ENCODE results near the gene NKX1-1.
"Not testable (repeated sequence)": the region's sequence is repeated elsewhere in the genome, so short reads cannot be mapped to it uniquely, and the experiment has no call there.

The NKX1-1 gene

DNA sequence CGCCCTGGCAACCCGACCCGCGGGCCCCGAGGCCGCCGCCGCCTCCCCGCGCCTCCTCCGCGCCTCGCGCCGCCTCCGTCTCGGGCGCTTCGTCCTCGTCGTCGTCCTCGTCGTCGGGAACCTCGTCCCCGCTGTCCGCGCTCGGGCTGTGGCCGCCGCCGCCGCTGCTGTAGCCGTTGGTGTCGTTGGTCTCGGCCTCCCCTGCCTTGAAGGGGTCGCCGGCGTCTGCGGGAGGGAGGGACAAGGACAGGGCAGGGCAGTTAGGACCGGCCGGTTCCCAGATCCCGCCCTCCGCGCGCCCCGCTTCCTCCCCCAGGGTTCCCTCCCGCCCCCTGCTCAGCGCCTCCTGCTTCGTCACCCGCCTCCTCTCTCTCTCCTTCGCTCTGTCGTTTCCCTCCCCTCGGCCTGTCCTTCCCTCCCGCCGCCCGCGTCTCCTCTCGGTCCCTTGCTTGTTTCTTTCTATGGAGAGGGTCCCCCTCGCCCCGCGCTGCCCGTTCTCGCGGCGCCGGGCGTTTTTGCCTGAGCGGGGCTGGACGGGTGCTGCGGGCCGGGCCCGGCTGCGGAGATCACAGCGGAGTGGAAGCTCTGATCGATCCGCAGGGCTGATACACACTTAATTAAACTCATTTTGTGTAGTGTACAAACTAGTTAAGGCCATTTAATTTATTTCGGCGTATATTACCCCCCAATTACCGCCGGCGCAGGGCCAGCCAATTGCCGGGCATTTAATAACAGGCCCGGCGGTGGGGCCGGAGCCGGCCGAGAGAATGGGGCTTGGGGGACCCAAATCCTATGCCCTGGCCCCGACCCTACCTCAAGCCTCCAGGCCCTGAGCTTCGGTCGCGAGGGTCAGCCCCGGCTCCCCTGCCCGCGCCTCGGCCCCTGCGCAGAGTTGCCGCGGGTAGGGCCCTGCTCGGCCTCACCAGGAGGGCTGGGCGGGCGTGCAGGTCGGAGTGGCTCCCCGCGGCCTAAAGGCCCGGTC, 2.4 kb downstream of the NKX1-1 start:
- DNase-seq = no peak

DNA sequence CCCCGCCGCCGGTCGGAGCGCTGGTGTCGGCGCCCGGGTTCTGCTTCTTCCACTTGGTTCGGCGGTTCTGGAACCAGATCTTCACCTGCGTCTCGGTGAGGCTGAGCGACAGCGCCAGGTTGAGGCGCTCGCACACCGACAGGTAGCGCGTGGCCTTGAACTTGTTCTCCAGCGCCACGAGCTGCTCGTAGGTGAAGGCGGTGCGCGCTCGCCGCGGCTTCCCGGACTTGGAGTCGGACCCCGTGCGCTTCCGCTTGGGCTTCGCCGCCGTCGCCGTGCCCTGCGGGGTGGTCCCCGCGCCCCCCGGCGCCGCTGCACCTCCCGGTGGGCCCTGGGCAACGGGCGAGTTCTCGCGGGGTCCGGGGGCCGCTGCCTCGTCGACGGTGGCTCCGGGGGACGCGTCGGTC, 3.1 kb downstream of the NKX1-1 start:
- no peak for DNase-seq

DNA sequence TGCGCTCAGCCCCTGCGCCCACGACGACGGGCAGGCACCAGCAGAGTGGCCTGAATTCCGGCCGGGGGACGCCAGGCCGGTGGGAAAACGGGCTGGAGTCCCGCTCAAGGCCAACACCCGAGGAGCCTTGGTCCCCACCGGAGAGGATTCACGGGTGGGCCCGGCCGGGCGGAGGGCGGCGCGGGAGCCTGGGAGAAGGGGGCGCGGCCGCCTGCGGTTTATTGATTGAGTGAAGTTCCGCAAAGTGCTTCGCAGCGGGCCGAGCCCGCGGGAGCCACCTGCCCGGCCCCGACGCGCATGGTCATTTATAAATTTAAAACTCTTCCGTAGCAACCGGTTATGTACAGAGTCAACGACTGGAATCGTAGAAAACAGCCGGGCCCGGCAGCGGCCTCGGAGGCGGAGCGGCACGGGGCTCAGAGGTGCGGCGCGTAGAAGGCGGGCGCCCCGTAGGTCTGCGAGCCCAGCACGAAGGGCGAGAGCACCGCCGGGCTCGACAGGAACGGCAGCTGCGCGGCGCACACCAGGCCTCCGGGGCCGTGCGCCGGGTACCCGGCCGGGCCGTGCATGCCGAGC, 3.6 kb downstream of the NKX1-1 start:
- DNase-seq = no peak

DNA sequence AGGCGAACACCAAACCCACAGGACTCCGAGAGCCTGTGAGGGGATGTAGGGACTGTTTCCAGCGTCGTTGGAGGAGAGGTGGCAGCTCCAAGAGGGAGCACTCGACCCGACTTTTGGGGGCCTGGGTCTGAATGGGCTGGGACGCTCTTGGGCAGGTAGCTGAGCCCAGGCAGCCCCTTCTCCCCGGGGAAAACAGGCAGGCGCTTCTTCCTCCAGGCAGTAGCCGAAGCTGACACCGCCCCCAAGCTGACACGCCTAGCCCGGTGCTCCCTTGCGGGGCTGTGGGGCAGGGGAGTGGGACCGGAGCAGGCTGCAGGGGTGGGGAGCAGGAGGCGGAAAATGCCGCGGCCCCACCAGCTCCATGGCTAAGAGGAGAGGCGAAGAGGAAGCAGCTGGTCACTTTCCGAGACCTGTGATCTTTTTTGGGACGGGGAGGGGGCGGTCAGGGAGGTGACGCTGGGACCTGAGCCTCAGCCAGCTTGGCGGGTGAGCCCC, 4.2 kb downstream of the NKX1-1 start:
- DNase-seq = no peak

DNA sequence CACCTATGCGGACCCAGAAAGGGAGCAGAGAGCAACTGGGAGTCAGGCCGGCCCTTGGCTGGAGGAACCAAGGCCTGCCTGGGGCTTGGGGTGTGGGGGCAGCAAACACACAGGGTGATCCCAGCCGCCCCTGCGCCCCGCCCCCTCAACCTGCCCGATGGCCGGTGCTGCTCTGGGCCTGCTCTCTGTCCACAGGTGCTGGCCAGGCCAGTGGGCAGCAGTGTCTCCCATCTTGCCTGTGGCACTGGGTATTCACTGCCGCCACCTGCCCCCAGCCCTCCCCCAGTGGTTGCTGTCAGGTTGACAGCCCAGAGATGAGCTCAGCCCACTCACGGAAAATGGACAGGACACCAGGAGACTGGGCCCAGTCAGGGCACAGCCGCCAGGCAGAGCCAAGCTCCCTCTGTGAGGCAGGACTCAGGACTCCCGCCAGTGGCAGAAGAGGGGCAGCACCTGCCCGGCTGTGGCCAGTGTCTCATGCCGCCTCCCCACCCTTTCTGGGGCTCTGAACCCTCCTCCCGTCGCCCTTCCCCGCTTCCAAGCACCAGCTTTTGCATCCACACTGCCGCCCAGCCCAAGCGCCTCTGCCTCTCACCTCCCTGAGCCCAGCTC, 4.7 kb downstream of the NKX1-1 start:
- no peak for DNase-seq

DNA sequence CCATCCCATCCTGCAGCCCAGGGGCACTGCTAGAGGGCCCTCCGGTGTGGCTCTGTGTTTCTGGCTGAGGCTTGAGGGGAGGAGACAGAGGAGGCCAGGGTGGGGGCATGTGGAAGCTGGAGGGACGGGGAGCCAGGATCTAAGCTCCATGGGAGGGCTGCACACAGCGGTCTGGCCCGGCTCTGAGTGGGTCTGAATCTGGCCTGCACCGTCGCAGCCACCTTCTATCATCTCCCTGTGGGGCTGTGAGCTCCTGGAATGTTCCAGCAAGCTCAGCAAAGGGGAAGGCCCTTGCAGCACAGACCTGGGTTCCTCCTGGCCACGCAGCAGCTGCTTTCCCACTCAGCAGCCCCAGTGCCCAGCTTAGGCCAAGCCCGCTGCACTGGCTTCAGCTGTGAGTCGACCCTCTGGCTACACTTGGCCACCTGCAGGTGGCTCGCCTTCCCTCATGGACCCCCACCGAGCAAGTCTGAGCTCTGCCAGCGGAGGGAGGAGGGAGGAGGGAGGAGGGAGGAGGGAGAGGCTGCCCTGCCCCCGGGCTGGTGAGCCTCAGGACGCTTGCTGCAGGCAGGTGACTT, 5.3 kb downstream of the NKX1-1 start:
- DNase-seq = no peak

DNA sequence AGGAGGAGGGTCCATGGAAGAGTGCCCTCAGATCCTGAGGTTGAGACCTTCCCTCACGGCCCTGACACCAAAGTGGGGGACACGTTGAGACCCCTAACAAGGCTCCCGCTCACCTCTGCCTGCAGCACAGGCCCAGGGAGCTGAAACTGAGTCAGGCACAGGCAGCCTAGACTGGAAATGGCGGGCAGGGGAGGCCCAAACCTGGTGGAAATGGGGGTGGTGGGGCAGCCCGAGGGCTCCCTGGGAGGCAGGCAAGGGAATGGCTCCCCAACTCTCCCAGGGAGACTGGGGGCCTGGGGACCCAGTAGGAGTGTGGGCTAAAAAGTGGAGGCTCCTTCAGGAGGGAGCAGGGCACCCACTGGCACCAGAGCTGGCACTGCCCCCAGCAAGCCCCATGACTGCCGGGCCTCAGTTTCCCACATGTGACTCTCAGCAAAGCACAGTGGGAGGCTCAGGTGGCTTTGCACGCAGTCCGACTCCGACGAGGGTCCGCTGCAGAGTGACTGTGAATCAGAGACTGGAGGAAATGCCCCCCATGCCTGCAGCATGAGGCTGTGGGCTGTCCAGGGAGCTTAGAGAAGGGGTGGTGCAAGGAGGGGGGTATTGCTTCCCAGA, 5.9 kb downstream of the NKX1-1 start:
- no peak for DNase-seq

DNA sequence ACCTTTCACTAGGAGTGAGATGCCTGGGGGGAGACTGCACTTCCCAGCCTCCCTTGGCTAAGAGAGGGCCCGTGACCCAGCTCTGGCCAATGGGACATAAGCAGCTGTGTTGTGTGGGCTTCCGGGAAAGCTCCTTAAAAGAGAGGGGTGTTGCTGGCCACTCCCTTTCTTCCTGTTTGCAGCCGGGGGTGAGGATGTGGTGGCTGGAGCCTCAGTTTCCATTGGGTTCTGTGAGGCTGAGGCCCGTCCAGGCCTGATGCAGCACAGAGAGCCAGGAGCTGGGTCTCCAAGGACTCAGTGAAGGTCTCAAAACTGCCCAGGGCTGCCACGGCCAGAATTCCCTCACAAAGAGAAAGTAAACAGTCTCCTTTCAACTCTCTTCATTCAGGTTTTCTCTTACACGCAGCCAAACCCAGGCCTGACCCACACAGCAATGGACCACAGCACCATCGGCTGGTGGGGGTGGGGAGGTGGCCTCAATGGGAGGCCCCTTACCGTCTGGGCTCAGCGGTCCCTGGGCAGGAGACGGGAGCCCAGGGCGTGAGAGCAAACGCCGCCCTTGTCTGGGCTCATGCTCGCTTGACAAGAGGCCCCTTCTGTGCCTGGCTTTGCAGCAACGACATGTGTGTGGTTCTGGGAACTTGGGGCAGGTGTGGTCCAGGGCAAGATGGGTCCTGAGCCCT, 6.6 kb downstream of the NKX1-1 start:
- no peak for DNase-seq

DNA sequence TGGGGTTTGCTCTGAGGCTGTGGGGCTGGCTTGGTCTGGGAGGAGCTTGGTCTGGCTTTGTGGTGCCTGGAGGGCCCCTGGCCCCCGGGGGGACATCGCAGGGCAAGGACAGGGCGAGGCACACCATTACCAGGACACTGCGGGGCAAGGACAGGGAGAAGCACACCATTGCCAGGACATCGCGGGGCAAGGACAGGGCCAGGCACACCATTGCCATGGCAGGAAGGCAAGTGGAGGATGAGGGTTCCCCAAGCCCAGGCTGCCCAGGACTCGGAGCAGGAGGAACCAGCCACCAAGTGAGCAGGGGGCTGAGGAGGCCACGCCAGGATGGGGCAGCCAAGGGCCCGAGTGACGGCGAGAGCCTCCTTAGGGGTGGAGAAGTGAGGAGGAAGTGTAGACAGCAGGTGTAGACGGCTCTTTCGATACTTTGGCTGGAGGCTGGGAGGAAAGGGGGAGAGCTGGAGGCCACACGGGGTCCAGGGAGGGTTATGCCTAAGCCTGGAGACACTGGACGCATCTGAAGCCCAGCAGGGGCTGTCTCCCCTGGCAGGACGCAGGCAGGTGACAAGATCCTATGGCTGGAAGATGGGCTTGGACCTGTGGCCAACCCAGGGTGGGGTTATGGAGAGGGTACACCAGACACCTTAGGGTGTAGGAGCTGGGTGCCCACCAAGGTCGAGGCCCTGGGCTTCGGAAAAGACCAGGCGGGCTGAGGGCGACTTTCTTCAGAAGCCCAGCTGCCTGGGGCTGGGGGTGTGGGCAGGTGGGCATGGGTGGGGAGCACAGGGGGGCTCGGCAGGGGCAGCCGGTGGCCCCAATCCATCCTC, 7.3 kb downstream of the NKX1-1 start:
- DNase-seq = no peak

DNA sequence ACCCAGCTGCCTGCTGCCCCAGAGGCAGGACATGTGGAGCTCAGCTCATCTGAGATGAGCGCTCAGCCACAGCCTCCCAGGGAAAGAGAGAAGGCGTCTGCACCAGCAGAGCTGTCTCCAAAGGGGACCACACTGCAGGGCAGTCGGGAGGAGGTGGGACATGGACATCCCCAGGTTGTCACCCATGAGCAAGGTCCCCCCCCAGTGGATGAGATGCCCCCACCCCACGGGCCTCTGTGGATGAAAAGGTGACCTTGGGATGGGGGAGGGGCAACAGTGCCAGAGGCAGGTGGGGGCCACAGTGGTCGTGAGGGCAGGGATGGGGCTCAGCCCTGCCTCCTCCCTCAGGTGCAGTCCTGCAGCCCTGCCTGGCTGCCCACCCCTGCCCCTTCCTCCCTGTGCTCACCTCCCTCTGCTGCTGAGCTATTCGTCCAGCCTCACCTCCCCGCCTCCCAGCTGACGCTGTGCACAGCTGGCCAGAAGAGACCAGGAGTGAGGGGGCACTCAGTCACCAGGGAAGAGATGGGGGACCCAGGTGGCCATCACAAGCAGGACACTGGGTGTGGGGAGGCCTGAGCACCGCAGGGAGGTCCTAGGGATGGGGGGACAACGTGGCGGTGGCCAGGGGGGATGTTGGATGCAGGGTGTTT, 9.3 kb downstream of the NKX1-1 start:
- DNase-seq = no peak

DNA sequence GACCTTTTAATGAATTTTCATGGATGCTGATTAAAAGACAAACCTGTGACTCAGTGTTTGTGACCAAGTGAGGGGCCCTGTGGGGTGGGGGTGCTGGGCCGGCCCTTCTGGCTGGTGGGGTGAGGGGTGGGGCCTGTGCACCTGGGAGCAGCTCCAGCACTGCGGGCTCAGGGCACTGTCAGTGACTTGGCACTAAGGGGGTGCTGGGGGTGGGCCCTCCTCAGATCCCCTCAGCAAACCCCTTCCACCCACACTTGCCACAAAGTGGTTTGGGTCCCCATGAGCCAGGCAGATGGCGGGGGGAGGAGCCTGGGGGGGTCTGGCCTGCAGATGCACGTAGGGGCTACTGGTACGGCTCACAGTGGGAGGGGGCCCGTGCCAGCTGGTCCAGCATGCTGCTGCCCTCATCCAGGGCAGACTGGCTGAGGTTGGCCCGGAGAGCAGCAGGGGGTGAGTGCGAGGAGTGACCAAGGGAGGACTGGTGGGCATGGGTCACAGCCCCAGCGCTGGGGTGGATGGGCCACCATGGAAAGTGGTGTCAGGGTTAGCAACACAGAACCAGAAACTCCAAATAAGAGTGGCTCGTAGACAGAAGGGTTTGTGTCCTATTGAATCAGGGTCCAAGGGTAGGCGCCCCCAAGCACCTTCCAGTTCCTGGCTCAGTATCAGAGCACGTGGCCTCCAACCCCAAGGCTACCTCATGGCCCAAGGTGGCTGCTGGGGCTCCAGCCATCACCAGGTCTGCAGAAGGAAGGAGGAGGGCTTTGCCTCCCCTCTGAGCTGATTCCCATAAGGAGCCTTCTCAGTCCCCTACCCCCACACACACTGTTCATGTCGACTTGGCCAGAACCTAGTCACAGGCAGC, 10.1 kb downstream of the NKX1-1 start:
- no peak for DNase-seq

DNA sequence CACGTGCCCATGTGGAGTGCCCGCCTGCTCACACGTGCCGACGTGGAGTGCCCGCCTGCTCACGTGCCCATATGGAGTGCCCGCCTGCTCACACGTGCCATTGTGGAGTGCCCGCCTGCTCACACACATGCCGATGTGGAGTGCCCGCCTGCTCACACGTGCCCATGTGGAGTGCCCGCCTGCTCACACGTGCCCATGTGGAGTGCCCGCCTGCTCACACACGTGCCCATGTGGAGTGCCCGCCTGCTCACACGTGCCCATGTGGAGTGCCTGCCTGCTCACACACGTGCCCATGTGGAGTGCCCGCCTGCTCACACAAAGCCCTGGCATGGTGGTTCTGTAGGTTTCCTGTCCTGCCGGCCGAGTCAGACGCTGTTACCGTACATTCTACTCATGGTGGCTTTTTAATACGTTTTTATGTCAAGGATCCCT, 10.8 kb downstream of the NKX1-1 start:
- DNase-seq = not testable (repeated sequence)

DNA sequence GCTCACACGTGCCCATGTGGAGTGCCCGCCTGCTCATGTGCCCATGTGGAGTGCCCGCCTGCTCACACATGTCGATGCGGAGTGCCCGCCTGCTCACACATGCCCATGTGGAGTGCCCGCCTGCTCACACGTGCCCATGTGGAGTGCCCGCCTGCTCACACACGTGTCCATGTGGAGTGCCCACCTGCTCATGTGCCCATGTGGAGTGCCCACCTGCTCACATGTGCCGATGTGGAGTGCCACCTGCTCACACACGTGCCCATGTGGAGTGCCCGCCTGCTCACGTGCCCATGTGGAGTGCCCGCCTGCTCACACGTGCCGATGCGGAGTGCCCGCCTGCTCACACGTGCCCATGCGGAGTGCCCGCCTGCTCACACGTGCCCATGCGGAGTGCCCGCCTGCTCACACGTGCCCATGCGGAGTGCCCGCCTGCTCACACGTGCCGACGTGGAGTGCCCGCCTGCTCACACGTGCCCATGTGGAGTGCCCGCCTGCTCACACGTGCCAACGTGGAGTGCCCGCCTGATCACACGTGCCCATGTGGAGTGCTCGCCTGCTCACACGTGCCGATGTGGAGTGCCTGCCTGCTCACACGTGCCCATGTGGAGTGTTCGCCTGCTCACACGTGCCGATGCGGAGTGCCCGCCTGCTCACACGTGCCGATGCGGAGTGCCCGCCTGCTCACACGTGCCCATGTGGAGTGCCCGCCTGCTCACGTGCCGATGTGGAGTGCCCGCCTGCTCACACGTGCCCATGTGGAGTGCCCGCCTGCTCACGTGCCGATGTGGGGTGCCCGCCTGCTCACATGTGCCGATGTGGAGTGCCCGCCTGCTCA, 11.5 kb downstream of the NKX1-1 start:
- not testable (repeated sequence) for DNase-seq

DNA sequence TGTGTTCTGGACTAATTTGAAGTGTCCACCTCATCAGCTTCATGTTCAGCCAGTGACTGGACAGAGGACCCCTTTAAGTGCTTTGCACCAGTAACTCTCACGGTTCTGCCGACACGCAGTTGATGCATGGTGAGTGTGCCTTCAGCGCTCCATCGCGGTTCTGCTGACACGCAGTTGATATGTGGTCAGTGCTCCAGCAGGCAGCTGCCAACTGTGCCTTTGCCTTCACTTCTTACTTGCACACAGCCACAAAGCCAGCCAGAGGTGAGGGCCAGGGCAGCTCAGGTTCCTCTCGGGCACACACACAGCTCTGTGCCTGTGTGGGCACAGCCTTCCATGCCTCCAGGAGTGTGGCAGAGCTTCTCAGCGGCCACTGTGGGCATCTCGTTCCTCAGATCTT, 12.4 kb downstream of the NKX1-1 start:
- DNase-seq = no peak

DNA sequence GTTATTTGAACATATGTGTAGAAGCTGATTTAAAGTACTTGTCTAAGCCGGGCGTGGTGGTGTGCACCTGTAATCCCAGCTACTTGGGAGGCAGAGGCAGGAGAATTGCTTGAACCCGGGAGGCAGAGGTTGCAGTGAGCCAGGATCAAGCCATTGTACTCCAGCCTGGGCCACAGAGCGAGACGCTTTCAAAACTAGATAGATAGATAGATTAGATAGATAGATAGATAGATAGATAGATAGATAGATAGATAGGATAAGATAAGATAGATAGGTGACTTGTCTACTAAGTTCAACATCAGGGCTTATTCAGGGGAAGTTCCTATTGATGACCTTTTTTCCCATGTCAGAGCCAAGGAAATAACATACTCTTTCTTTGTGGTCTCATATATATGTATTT, 12.9 kb downstream of the NKX1-1 start:
- DNase-seq = not testable (repeated sequence)

DNA sequence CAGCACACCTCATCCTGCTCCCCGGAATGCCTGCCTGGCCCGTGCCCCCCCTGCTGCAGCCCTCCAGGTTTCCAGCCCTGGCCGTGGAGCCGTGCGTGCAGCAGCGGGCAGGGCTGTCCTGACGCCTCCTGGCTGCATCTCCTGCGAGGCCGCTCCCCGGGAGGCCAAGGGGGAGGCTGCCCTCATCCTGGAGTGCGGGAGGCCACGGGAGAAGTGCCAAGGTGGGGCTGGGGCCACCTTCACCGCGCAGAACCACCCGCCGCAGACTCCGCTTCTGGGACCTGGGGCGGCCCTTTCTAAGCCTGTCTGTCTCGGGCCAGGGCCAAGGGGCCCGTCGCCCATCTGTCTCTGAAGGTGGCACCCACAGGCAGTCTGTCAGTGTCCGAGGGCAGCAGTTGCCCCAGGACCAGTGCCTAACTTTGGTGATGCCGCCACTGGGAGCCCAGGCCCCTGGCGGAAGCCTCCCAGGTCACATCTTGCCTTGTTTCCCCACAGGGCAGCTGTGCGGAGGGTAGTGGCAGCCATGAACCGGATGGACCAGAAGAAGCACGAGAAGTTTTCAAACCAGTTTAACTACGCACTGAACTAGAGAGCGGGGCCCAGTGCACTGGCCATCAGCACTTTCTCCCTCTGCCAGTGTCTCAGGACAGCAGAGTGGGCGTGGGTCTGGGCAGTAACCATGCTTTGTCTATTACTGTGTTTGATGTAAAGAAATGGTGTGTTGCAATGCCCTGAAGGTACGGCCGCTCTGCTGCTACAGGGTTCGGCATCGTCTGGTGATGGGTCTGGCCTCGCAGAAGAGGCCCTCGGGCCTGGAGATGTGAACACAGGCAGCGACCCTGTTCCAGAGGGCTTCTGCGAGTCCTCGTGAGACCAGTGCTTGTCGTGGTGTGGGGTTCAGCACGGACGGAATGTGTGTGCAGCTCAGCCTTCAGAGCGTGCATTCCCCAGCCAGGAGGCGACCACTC, 20.6 kb downstream of the NKX1-1 start:
- DNase-seq = no peak

DNA sequence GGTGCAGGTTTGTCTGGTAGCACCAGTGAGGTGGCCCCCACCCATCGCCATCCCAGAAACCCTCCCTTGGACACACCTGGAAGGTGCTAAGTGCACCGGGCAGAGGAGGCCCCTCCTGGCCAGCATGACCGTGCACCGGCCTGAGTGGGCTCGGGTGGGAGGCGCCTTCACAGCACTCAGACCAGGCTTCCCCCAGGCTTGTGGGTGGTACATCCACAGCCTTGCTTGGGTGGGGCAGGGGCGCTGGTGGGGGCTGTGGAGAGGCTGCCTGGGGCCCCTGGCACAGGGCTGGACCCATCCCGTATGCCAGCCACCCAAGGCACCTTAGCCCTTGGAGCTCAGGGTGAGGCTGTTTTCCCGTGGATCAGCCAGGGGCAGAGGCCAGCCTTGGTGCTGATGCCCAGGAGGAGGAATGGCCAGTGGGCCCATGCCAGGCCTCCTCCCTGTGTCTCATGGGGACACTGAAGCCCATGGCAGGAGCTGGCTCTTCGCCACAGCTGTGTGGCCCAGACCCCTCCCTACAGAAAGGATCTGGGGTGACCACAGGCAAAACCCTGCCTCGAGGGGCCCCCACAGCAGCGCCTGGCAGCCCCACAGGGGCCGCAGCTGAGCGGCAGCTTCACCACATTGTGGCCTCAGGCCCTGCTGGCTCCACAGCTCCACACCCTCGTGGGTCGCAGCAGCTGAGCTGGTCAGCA, 21.4 kb downstream of the NKX1-1 start:
- no peak for DNase-seq

All from OCI-M1 (cell line).